Measurements from ENCODE around the gene JAKMIP1.

Gene JAKMIP1

GRCh38 chr4:5980436-5981155 lies 219.8 kb downstream of the JAKMIP1 start:
- no peak for DNase-seq

- DNase-seq = peak; percentile 32
These were observed 220.4 kb downstream of the JAKMIP1 start for GRCh38 chr4:5979981-5980380.

GRCh38 chr4:5976921-5977320 lies 223.4 kb downstream of the JAKMIP1 start:
- peak; percentile 2 for DNase-seq

GRCh38 chr4:5976431-5976830 lies 223.9 kb downstream of the JAKMIP1 start:
- DNase-seq = peak; percentile 2

Measured in femur (tissue), 1 donor.